GM12873 (cell line): ENCODE results near the gene TTLL10.

Source experiments
- TF ChIP-seq, protein P1 (sequence below): IDR thresholded peaks from 2 replicates; pipeline ENCODE4 v1.5.1; 2012; ENCODE audit warnings: low read depth, mild to moderate bottlenecking, moderate library complexity, low read length, control low read depth; ENCODE audit not compliant: insufficient read depth; ENCODE audit errors: missing control alignments

The TTLL10 gene

DNA sequence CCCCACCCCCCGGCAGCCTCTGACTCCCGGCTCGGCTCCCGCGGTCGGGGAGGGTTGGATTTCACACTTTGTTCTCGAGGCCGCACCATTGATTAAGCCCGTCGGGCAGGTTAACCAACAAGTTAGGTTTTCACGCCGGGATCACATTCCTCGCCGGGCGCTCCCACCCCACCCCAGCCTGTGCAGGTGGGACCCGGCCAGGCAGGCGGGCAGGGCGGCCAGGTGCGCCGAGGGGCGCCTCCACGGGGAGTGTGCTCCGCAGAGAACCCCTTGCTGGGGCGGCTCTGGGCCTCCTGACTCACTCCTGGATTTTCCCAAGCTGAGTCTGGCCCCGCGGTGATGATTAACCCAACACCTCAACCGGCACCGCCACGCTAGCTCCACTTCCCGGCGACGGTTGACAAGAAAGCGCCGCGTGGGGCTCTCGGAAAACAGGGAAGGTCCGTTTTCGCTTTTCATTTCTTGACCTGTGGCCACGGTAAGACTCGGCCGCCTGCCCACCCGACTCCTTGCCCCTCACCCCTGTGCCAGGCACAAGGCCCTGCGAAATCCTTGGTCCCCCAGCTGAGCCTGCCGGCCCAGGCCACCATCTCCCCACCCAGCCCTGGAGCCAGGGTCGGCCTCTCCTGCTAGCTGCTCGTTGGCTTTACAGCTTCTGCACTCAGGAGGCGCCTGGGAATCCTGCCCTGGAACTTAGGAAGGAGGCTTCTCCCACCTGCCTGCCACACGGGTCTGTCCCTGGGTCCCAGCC, 8.8 kb upstream of the TTLL10 start:
- TF ChIP-seq, protein P1, sequence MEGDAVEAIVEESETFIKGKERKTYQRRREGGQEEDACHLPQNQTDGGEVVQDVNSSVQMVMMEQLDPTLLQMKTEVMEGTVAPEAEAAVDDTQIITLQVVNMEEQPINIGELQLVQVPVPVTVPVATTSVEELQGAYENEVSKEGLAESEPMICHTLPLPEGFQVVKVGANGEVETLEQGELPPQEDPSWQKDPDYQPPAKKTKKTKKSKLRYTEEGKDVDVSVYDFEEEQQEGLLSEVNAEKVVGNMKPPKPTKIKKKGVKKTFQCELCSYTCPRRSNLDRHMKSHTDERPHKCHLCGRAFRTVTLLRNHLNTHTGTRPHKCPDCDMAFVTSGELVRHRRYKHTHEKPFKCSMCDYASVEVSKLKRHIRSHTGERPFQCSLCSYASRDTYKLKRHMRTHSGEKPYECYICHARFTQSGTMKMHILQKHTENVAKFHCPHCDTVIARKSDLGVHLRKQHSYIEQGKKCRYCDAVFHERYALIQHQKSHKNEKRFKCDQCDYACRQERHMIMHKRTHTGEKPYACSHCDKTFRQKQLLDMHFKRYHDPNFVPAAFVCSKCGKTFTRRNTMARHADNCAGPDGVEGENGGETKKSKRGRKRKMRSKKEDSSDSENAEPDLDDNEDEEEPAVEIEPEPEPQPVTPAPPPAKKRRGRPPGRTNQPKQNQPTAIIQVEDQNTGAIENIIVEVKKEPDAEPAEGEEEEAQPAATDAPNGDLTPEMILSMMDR: no peak

DNA sequence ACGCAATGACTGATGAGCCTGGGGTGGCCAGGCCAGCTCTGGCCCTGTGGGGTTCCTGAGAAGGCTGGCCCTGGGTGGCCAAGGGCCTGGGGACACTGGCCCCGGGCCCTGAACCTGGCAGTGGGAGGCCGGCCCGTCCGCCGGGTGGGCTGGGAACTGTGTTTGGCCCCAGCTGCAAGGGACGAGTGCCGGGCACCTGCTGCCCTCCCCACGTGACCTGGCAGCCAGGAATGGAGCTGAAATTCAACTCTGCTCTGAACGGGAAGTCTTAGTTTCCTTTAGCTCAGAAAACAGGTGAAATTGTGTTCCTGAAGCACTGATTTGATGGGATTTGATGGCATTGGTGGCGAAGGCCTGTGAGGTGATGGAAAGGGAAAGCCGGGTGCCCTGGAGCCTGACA, 8.2 kb upstream of the TTLL10 start:
- TF ChIP-seq, protein P1: no peak

DNA sequence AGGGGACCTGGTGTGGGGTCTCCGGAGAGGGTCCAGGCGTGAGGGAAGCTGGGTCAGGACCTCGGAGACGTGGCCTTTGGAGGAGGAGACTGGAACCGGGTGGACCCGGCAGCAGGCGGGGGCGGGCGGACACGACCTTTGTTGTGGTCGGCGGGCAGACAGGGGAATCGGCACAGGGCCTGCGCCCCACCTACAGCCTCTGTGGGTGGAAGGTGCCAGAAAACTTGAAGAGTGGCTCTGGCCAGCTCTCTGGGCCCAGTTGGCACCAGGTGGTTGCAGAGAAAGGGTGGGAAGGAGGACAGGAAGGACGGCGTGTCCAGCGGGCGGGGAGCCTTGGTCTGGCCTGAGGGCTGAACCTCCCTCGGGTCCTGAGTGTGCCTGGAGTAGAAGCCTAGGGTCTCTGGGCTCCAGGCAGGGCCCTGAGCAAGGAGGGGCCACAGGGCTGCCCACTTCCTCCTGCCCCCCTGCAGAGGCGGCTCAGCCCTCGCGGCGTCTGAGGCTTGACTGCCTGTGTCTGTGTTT, 7.7 kb upstream of the TTLL10 start:
- TF ChIP-seq, protein P1: no peak

DNA sequence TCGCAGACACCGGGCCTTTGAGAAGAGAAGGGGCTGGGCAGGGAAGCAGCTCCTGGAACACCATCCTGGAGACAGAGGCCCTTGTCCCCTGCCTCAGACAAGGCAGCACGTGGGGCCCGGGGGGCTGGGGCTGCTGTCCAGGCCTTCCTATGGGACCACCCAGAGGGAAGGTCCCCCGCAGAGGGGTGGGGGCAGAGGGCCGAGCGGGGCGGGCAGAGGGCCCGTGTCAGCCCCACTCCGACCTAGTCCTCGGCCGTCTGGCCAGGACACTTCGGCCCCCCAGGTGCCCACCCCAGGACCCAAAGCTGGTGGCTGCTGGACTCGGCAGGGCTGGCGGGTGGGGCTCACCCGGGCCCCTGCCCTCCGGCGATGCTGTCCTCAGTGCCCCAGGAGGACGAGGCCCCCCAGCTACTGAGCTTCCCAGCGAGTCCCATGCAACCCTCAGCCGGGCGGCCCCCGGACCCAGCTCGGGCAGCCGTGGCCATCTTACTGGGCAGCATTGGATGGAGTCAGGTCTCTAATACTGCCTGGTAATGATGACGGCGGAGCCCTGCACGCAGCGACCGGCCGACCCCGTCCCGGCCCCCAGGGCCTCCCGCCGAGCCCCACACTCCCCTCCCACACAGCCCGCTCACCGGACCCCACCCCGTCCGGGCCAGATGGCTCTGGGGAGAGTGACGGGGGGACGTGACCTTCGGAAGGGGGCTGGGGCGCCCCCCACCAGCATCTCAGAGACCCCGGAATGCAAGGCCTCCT, 6.9 kb upstream of the TTLL10 start:
- TF ChIP-seq, protein P1: no peak

DNA sequence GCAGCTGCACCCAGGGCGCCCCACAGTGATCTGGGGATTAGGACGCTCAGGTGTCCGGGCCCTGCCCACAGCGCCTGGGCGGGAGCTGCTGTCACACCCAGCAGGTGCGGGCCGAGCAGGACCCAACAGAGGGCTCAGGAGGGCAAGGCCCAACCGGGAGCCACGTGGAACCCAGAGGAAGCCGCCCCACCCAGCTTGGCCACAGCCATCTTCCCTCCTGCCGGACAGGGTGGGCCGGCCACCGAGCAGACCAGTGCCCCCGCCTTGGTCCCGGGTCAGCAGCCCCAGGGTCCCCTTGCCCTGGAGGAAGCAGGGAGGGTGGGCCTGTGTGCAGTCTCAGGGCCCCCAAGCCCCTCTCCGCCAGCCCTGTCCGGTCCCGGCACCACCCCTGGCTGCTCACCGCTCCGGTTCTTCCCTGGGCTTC, 6.3 kb upstream of the TTLL10 start:
- TF ChIP-seq, protein P1: no peak

DNA sequence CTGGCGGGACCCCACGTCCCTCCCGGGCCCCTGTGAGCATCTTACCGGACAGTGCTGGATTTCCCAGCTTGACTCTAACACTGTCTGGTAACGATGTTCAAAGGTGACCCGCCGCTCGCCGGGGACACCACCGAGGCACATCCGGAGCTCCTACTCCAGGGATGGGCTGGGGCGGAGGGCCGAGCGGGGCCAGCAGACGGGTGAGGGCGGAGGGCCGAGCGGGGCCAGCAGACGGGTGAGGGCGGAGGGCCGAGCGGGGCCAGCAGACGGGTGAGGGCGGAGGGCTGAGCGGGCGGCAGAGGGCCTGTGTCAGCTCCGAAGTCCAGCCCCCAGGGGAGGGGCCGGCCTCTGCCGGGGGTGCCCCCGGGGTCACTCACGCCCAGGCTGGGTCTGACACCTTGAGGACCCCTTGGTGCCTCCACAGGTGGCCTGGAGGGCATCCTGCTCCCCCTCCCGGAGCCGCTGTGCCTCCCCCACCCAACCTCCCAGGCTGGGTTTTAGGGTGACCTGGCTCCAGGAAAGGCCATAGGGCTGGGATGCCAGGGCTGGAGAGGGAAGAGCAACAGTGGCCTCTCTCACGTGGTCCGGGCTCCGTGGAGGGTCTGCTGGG, 5.7 kb upstream of the TTLL10 start:
- TF ChIP-seq, protein P1: no peak
